ENCODE measurements around the gene MED16.
"Not testable (repeated sequence)": the region's sequence is repeated elsewhere in the genome, so short reads cannot be mapped to it uniquely, and the experiment has no call there.

The MED16 gene

GRCh38 chr19:869245-870177, 23.5 kb downstream of the MED16 start:
- no peak for DNase-seq

GRCh38 chr19:868458-869244, 24.3 kb downstream of the MED16 start:
- no peak for DNase-seq

GRCh38 chr19:867855-868457, 25.0 kb downstream of the MED16 start:
- no peak for DNase-seq

- DNase-seq: no peak
Measured at GRCh38 chr19:867301-867793, 25.6 kb downstream of the MED16 start.

GRCh38 chr19:866769-867300, 26.2 kb downstream of the MED16 start:
- DNase-seq: no peak

GRCh38 chr19:863315-863620, 29.7 kb downstream of the MED16 start:
- no peak for DNase-seq

- DNase-seq: no peak
Measured at GRCh38 chr19:862581-863314, 30.2 kb downstream of the MED16 start.

- no peak for DNase-seq
Measured at GRCh38 chr19:861756-862580, 31.0 kb downstream of the MED16 start.

GRCh38 chr19:861141-861755, 31.7 kb downstream of the MED16 start:
- DNase-seq: no peak

- DNase-seq: no peak
Measured at GRCh38 chr19:858868-859843, 33.8 kb downstream of the MED16 start, which contains the start of gene CFD. CFD (plus strand) TSS chr19:859664; CDS start chr19:859690, 26 bp downstream.

- DNase-seq: no peak
Measured at GRCh38 chr19:858284-858683, 34.7 kb downstream of the MED16 start.

- DNase-seq: no peak
Measured at GRCh38 chr19:855566-856120, 37.3 kb downstream of the MED16 start.

- DNase-seq: no peak
Measured at GRCh38 chr19:855142-855541, 37.8 kb downstream of the MED16 start.

- no peak for DNase-seq
Measured at GRCh38 chr19:854549-854948, 38.4 kb downstream of the MED16 start.

- DNase-seq: not testable (repeated sequence)
Measured at GRCh38 chr19:853614-854220, 39.3 kb downstream of the MED16 start.

- DNase-seq: no peak
Measured at GRCh38 chr19:853014-853585, 39.9 kb downstream of the MED16 start.

GRCh38 chr19:852136-853013, 40.6 kb downstream of the MED16 start, which contains the start of gene ELANE:
ELANE (plus strand) TSS chr19:852303; CDS start chr19:852329, 26 bp downstream.
- no peak for DNase-seq

GRCh38 chr19:850979-851335, 42.0 kb downstream of the MED16 start:
- no peak for DNase-seq

Data from NCI-H1092 (cell line).